ENCODE results near the gene SMC3.

DNA sequence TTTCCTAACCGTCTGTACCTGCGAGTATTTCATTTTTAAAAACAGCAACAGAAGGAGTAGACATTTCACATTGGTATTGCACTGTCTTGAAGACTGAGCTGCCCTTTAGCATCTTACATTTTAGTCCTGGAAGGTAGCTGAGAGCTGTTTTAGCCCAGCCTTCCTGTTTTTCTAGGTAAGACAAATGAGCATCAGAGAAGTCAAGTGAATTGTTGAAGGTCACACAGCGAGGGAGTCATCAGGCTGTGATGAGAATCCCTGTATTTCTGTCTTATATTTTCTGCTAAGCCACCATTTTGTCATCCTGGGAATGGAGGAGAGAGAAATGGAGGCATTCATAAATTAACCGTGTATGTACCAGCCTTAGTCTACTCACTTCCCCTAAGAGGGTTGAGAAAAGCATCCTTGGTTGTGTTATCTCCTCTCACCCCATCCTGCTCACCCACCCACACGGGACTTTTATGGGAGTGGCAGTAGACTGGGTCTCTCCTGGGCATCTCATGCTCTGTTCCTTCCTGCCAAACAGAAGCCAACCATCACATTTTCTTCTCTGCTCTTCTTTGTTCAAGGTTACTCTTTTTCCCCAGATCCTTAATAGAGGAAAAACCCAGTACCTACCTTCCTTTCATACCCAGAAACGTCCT lies 85.1 kb downstream of the SMC3 start:
- no peak for TF ChIP-seq POLR2A (IDR thresholded peaks at IDR 0.05; ENCODE audit: low read length)
- no peak for TF ChIP-seq NFE2L2 (conservative IDR thresholded peaks at IDR 0.05; ENCODE audit: low read length)
- no peak for TF ChIP-seq FOSB (CRISPR knock-in tag; IDR thresholded peaks at IDR 0.05)
- TF ChIP-seq, protein P1, sequence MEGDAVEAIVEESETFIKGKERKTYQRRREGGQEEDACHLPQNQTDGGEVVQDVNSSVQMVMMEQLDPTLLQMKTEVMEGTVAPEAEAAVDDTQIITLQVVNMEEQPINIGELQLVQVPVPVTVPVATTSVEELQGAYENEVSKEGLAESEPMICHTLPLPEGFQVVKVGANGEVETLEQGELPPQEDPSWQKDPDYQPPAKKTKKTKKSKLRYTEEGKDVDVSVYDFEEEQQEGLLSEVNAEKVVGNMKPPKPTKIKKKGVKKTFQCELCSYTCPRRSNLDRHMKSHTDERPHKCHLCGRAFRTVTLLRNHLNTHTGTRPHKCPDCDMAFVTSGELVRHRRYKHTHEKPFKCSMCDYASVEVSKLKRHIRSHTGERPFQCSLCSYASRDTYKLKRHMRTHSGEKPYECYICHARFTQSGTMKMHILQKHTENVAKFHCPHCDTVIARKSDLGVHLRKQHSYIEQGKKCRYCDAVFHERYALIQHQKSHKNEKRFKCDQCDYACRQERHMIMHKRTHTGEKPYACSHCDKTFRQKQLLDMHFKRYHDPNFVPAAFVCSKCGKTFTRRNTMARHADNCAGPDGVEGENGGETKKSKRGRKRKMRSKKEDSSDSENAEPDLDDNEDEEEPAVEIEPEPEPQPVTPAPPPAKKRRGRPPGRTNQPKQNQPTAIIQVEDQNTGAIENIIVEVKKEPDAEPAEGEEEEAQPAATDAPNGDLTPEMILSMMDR (IDR thresholded peaks at IDR 0.05), result no peak
- TF ChIP-seq RCOR1 (IDR thresholded peaks at IDR 0.05; ENCODE audit: low read depth, low read length), result no peak
- TF ChIP-seq, protein P2, sequence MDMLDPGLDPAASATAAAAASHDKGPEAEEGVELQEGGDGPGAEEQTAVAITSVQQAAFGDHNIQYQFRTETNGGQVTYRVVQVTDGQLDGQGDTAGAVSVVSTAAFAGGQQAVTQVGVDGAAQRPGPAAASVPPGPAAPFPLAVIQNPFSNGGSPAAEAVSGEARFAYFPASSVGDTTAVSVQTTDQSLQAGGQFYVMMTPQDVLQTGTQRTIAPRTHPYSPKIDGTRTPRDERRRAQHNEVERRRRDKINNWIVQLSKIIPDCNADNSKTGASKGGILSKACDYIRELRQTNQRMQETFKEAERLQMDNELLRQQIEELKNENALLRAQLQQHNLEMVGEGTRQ (IDR thresholded peaks at IDR 0.05), result no peak
- no peak for TF ChIP-seq CEBPB (IDR thresholded peaks at IDR 0.05)
- TF ChIP-seq KDM5A (IDR thresholded peaks at IDR 0.05), result no peak
- TF ChIP-seq MAZ (IDR thresholded peaks at IDR 0.05; ENCODE audit: borderline replicate concordance, low read depth, low read length), result no peak
- TF ChIP-seq POLR2AphosphoS2 (conservative IDR thresholded peaks at IDR 0.05; ENCODE audit: low read length), result no peak
